Body of pancreas (tissue), 4 donors: ENCODE data around the gene BEAN1.

Experiments used
- POLR2A ChIP-seq, 3 donors: fragments of 450-650 bp; IDR thresholded peaks; one replicate each; pipeline ENCODE4 v1.6.1; 2016; ENCODE audit warnings: antibody characterized with exemption in 3 of 3, mild to moderate bottlenecking in 2 of 3
- TF ChIP-seq, protein P1 (sequence below), 7 experiments: fragments of 450-650 bp in 4 of 7; fragments of 200-600 bp in 3 of 7; sonication (generic) in 3 of 7; IDR thresholded peaks; one replicate each; pipeline ENCODE4 v1.5.1; 2016 to 2019; ENCODE audit warnings: antibody characterized with exemption in 7 of 7

DNA sequence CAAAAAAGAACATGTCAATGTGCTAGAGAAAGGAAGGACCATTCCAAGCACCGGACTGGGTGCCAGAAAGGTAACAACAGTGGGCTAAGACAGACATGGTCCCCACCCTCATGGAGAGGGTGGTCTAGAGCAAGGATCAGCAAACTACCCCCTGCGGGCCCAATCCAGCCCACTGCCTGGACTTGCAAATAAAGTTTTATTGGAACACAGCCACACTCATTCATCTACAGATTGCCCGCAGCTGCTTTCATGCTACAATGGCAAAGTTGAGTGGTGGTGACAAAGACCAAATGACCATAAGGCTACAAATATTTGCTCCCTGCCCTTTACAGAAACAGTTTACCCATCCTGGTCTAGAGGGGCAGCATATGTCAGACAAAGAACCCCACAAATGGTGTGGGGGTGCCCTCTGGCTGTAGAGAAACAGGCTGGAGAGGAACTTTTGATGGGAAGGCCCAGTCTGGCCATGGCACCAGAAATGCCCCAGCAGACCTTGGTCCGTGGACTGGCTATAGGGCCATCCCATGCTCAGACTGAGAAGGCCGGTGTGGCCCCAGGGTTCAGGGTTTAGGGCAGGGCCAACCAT lies 45.4 kb upstream of the BEAN1 start:
- TF ChIP-seq, protein P1, sequence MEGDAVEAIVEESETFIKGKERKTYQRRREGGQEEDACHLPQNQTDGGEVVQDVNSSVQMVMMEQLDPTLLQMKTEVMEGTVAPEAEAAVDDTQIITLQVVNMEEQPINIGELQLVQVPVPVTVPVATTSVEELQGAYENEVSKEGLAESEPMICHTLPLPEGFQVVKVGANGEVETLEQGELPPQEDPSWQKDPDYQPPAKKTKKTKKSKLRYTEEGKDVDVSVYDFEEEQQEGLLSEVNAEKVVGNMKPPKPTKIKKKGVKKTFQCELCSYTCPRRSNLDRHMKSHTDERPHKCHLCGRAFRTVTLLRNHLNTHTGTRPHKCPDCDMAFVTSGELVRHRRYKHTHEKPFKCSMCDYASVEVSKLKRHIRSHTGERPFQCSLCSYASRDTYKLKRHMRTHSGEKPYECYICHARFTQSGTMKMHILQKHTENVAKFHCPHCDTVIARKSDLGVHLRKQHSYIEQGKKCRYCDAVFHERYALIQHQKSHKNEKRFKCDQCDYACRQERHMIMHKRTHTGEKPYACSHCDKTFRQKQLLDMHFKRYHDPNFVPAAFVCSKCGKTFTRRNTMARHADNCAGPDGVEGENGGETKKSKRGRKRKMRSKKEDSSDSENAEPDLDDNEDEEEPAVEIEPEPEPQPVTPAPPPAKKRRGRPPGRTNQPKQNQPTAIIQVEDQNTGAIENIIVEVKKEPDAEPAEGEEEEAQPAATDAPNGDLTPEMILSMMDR (IDR thresholded peaks at IDR 0.05): no peak
- TF ChIP-seq POLR2A (IDR thresholded peaks at IDR 0.05): no peak
